Smooth muscle cell (in vitro differentiated cells): Measurements from ENCODE around the gene POLL. TPM values are rescaled to one million over a fixed set of nuclear protein-coding genes. Genes with fewer than 3 reads are reported as not detected.

ENCODE experiments used
- DNase-seq: peaks from one replicate; lab custom pipeline; 2025; ENCODE audit not compliant: unreplicated experiment; lab: John Stamatoyannopoulos, UW
- H2AFZ ChIP-seq: fragments of 200-600 bp; sonication (generic); 2 replicates; pipeline ENCODE4 v1.6.0; 2016; ENCODE audit warnings: antibody characterized with exemption, low read depth, mild to moderate bottlenecking
- H3F3A ChIP-seq: fragments of 200-600 bp; sonication (generic); 2 replicates; pipeline ENCODE4 v1.6.0; 2017; ENCODE audit warnings: antibody characterized with exemption, low read depth
- H3K27ac ChIP-seq: fragments of 200-600 bp; sonication (generic); 2 replicates; pipeline ENCODE4 v1.5.1; 2016; ENCODE audit warnings: low read depth, mild to moderate bottlenecking
- H3K27me3 ChIP-seq: fragments of 200-600 bp; sonication (generic); 2 replicates; pipeline ENCODE4 v1.6.1; 2016; ENCODE audit warnings: low read depth, mild to moderate bottlenecking
- H3K36me3 ChIP-seq: fragments of 200-600 bp; sonication (generic); 2 replicates; pipeline ENCODE4 v1.5.1; 2016; ENCODE audit warnings: low read depth
- H3K4me1 ChIP-seq: fragments of 200-600 bp; sonication (generic); 2 replicates; pipeline ENCODE4 v1.5.1; 2016; ENCODE audit warnings: low read depth
- H3K4me2 ChIP-seq: fragments of 200-600 bp; sonication (generic); 2 replicates; pipeline ENCODE4 v1.6.0; 2016; ENCODE audit warnings: mild to moderate bottlenecking
- H3K4me3 ChIP-seq: fragments of 200-600 bp; sonication (generic); 2 replicates; pipeline ENCODE4 v1.5.1; 2016; ENCODE audit warnings: mild to moderate bottlenecking
- H3K79me2 ChIP-seq: fragments of 200-600 bp; sonication (generic); 2 replicates; pipeline ENCODE4 v1.6.0; 2016; ENCODE audit warnings: low read depth, mild to moderate bottlenecking
- H3K9ac ChIP-seq: fragments of 200-600 bp; sonication (generic); 2 replicates; pipeline ENCODE4 v1.6.0; 2016; ENCODE audit warnings: low read depth
- H3K9me3 ChIP-seq: fragments of 200-600 bp; sonication (generic); replicated peaks from 2 replicates; pipeline ENCODE4 v1.5.1; 2016; ENCODE audit warnings: low read depth
- H4K20me1 ChIP-seq: fragments of 200-600 bp; sonication (generic); 2 replicates; pipeline ENCODE4 v1.6.0; 2016; ENCODE audit warnings: low read depth
- WGBS: methylation state at CpG from one replicate; pipeline ENCODE4 v1.1.7; 2016; ENCODE audit warnings: low lambda C conversion rate; 5-methylcytosine and 5-hydroxymethylcytosine counted together
- polyA plus RNA-seq: library from polyadenylated mRNA; unstranded; fragments of >200 nt; fragmentation: Nextera tagmentation; extraction: Ambion mirVana; gene quantifications from 2 replicates; pipeline ENCODE4 v1.2.1, GENCODE V29; 2016
- total RNA-seq: library from RNA; depleted of rRNA; stranded (reverse); fragments of >200 nt; gene quantifications from 2 replicates; pipeline ENCODE4 v1.2.3, GENCODE V29; 2014
- TF ChIP-seq, protein P1 (sequence below): fragments of 200-600 bp; sonication (generic); IDR thresholded peaks from 2 replicates; pipeline ENCODE4 v1.5.1; 2017; ENCODE audit warnings: borderline replicate concordance, mild to moderate bottlenecking, antibody characterized with exemption; ENCODE audit not compliant: insufficient read depth, poor library complexity, severe bottlenecking

The POLL gene
- total and polyA plus RNA-seq, 2 experiments from 2014 or later: 14.6 to 15.1 TPM

DNA sequence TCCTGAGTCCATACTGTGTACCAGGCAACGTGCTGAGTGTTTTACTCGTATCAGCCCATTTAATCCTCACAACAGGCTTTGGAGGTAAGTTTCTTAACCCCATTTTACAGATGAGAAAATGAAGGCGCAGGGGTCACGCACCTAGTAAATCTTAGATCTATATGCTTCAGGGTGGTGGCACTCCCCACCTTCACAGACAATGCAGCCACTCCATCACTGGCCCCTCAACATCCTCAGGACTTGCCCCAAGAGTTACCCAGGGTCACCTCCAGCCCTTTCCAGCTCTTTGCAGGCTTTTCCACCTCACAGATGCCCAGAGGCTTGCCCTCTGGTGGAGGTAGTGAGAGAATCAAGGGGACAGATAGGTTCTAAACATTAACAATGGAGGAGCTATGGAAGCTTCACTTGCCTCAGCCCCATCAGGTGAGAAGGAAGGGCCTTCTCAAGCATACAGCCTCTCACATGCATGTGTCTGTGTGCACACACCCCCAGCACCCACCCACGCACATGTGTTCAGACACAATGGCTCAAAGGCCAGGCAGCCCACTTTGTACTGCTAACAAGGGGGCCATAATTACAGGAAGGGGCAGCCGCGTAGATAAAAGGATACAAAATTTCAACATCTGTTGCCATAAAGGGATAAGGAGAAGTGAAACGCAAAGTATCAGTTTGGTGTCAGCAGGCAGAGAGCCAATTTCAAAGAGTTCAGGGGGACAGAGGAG lies 29.2 kb upstream of the POLL start:
- no peak overlapping the region for H3K4me3 ChIP-seq
- no peaks in the 10 kb centered on the region for H3K79me2 ChIP-seq
- DNase-seq: no peak
- H2AFZ ChIP-seq: no peak overlapping the region
- TF ChIP-seq, protein P1, sequence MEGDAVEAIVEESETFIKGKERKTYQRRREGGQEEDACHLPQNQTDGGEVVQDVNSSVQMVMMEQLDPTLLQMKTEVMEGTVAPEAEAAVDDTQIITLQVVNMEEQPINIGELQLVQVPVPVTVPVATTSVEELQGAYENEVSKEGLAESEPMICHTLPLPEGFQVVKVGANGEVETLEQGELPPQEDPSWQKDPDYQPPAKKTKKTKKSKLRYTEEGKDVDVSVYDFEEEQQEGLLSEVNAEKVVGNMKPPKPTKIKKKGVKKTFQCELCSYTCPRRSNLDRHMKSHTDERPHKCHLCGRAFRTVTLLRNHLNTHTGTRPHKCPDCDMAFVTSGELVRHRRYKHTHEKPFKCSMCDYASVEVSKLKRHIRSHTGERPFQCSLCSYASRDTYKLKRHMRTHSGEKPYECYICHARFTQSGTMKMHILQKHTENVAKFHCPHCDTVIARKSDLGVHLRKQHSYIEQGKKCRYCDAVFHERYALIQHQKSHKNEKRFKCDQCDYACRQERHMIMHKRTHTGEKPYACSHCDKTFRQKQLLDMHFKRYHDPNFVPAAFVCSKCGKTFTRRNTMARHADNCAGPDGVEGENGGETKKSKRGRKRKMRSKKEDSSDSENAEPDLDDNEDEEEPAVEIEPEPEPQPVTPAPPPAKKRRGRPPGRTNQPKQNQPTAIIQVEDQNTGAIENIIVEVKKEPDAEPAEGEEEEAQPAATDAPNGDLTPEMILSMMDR: no peak
- no peaks in the 10 kb centered on the region for H3F3A ChIP-seq
- no peak overlapping the region for H3K9ac ChIP-seq
- peaks cover 35% of the 10 kb centered on the region for H3K4me1 ChIP-seq
- no peak overlapping the region for H3K4me2 ChIP-seq
- peaks cover 4% of the 10 kb centered on the region for H4K20me1 ChIP-seq
- H3K27me3 ChIP-seq: no peaks in the 10 kb centered on the region
- H3K36me3 ChIP-seq: no peaks in the 10 kb centered on the region
- no peak overlapping the region for H3K27ac ChIP-seq
- WGBS: 91% methylated on average over 8 of the region's 8 CpGs
- no peaks in the 10 kb centered on the region for H3K9me3 ChIP-seq

DNA sequence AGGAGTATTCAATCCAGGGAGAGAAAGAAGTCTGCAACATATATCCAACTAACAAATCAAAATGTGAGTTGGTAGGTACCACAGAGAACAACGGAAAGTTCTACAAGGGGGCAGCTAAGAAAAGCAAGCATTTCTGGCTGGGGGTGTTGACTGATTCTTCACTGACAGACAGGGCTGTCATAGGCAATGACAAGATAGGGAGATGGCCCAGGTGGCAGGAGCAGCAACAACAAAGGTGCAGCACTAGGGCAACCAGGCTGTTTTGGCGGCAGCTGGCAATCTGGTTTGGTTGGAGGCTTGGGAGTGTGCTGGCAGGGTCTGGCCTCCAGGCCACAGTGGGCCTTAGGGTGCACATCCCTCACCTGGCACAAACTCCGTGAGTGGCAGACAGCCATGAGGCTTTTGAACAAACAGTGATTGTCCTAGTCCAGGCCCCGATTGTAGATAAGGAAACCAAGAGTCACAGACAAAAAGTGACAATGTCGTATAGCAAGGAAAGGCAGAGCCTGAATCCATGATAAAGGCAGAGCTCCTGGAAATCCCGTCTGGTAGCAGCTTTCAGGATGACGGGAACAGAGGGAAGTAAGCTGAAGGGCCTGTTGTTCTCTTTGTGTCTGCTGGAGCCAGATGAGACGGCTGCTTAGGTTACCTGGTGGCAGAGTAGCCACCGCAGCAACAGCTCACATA lies 28.5 kb upstream of the POLL start:
- no peak overlapping the region for H3K9ac ChIP-seq
- TF ChIP-seq, protein P1: no peak
- H4K20me1 ChIP-seq: peaks cover under 1% of the 10 kb centered on the region
- no peak overlapping the region for H3K4me2 ChIP-seq
- no peak overlapping the region for H3K4me3 ChIP-seq
- H3K9me3 ChIP-seq: no peaks in the 10 kb centered on the region
- peaks cover 35% of the 10 kb centered on the region for H3K4me1 ChIP-seq
- H3K27ac ChIP-seq: no peak overlapping the region
- no peak for DNase-seq
- no peaks in the 10 kb centered on the region for H3F3A ChIP-seq
- 86% methylated on average over 9 of the region's 9 CpGs for WGBS
- H3K79me2 ChIP-seq: no peaks in the 10 kb centered on the region
- no peak overlapping the region for H2AFZ ChIP-seq
- H3K36me3 ChIP-seq: no peaks in the 10 kb centered on the region
- no peaks in the 10 kb centered on the region for H3K27me3 ChIP-seq

DNA sequence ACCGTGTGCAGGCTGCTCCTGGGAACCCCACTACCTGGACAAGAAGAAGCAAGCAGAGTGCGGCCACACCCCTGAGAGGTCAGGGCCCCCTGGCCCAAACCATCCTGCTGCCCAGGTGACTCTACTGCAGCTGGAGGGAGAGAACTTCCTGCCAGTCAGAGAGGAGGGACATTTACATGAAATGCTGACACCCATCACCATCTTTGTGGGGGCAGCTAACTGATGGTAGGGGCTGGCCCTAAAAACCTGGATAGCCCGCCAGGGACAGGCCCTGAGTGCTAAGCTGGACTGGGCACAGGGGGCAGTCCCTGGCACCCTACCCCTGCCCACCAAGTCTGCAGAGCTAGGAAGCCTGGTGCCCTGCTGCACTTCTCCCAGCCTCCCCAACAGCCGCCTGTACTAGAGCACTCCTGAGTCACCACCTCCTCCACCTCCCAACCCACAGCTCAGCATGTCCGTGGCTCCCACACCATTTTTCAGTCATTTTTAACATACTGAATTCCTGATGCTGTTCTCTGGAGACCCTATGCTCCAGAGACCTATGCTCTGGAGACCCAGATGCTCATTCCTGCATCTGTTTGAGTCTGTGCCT lies 27.6 kb upstream of the POLL start:
- Histone ChIP-seq H2AFZ (no peak overlapping the region), H3K27me3 (no peaks in the 10 kb centered on the region), H3K9ac (no peak overlapping the region), H3K4me1 (peaks cover 34% of the 10 kb centered on the region), H3K9me3 (no peaks in the 10 kb centered on the region), H4K20me1 (no peaks in the 10 kb centered on the region), H3K27ac (no peak overlapping the region), H3K36me3 (no peaks in the 10 kb centered on the region), H3K4me3 (no peak overlapping the region), H3K4me2 (no peak overlapping the region), H3F3A (no peaks in the 10 kb centered on the region), H3K79me2 (no peaks in the 10 kb centered on the region)
- 96% methylated on average over 5 of the region's 5 CpGs for WGBS
- TF ChIP-seq, protein P1: no peak
- DNase-seq: no peak
